NCI-H446 (cell line): ENCODE data around the gene UST.
"Not testable (repeated sequence)": the region's sequence is repeated elsewhere in the genome, so short reads cannot be mapped to it uniquely, and the experiment has no call there.

ENCODE experiments used
- DNase-seq, 2 experiments: peaks; one replicate each; lab custom pipeline; 2025; lab: John Stamatoyannopoulos, UW

UST gene

GRCh38 chr6:149089510-149089909 is 342.7 kb downstream of the UST start:
- no peak for DNase-seq

GRCh38 chr6:149090937-149091336 is 344.1 kb downstream of the UST start:
- no peak for DNase-seq

GRCh38 chr6:149093643-149094042 is 346.8 kb downstream of the UST start:
- no peak for DNase-seq

GRCh38 chr6:149094156-149094555 is 347.3 kb downstream of the UST start:
- DNase-seq: no peak

- no peak for DNase-seq
These were observed 348.1 kb downstream of the UST start for GRCh38 chr6:149094934-149095351.

GRCh38 chr6:149095842-149096241 is 349.0 kb downstream of the UST start:
- no peak for DNase-seq

- DNase-seq: no peak
These were observed 351.0 kb downstream of the UST start for GRCh38 chr6:149097794-149098193.

GRCh38 chr6:149098700-149099276 is 352.0 kb downstream of the UST start:
- no peak for DNase-seq

GRCh38 chr6:149102324-149102723 is 355.5 kb downstream of the UST start:
- DNase-seq: no peak

GRCh38 chr6:149103950-149104349 is 357.1 kb downstream of the UST start:
- DNase-seq: not testable (repeated sequence)

GRCh38 chr6:149107520-149107919 is 360.7 kb downstream of the UST start:
- DNase-seq: no peak

- no peak for DNase-seq
These were observed 361.4 kb downstream of the UST start for GRCh38 chr6:149108038-149108748.

GRCh38 chr6:149108749-149109100 is 361.9 kb downstream of the UST start:
- DNase-seq: no peak

GRCh38 chr6:149109397-149110070 is 362.7 kb downstream of the UST start:
- no peak for DNase-seq

GRCh38 chr6:149111556-149112115 is 364.8 kb downstream of the UST start:
- DNase-seq: no peak

GRCh38 chr6:149112976-149113375 is 366.1 kb downstream of the UST start:
- no peak for DNase-seq

- DNase-seq: no peak
These were observed 367.3 kb downstream of the UST start for GRCh38 chr6:149114167-149114566.

- DNase-seq: no peak
These were observed 372.2 kb downstream of the UST start for GRCh38 chr6:149118737-149119653.

GRCh38 chr6:149122850-149123821 is 376.3 kb downstream of the UST start:
- DNase-seq: no peak

GRCh38 chr6:149125309-149125708 is 378.5 kb downstream of the UST start:
- no peak for DNase-seq
